Caco-2 (cell line): ENCODE results near the gene PHF20. TPM values are rescaled to one million over a fixed set of nuclear protein-coding genes. Genes with fewer than 3 reads are reported as not detected.

ENCODE experiments used
- BruUV-seq: library from RNA; stranded (reverse); fragments of 400-500 nt; replicated peaks from 2 replicates; lab custom pipeline; 2021; lab: Mats Ljungman, UMichigan
- CTCF ChIA-PET: fragments of 300-600 bp; sonication (Branson Sonifier 250); formaldehyde crosslinking; loops from one replicate; lab custom pipeline; 2022; ENCODE audit warnings: antibody characterized with exemption; lab: Charles Lee
- POLR2A ChIA-PET: fragments of 300-600 bp; sonication (Branson Sonifier 250); formaldehyde crosslinking; loops from one replicate; lab custom pipeline; 2022; ENCODE audit warnings: antibody characterized with exemption; lab: Charles Lee
- DNase-seq, 2 experiments: peaks; one replicate each; pipeline versions ENCODE4 v3.0.0 to v3.0.0-alpha.2; 2020 to 2022
- H3K27me3 ChIP-seq: replicated peaks from 2 replicates; pipeline ENCODE4 v1.6.0; 2011; ENCODE audit warnings: low read length; ENCODE audit not compliant: control insufficient read depth, insufficient read depth
- H3K36me3 ChIP-seq: 2 replicates; pipeline ENCODE4 v1.5.1; 2011; ENCODE audit warnings: low read length; ENCODE audit not compliant: control insufficient read depth, insufficient read depth
- H3K4me1 ChIP-seq: fragments of 250-450 bp; sonication (Bioruptor Pico); 2 replicates; pipeline ENCODE4 v1.5.1; 2020; ENCODE audit warnings: mild to moderate bottlenecking
- H3K4me3 ChIP-seq: 2 replicates; pipeline ENCODE4 v1.5.1; 2011; ENCODE audit warnings: low read depth, mild to moderate bottlenecking, control low read depth, low read length
- H3K9me3 ChIP-seq: fragments of 250-450 bp; sonication (Bioruptor Pico); 2 replicates; pipeline ENCODE4 v1.5.1; 2020; ENCODE audit warnings: mild to moderate bottlenecking, moderate library complexity
- H3K27ac Mint-ChIP-seq: one replicate; pipeline ENCODE4 v1.8.0; 2022; ENCODE audit warnings: mixed read lengths; ENCODE audit not compliant: unreplicated experiment
- H3K27me3 Mint-ChIP-seq: one replicate; pipeline ENCODE4 v1.8.0; 2022; ENCODE audit warnings: mixed read lengths; ENCODE audit not compliant: insufficient read depth, unreplicated experiment
- H3K36me3 Mint-ChIP-seq: one replicate; pipeline ENCODE4 v1.8.0; 2022; ENCODE audit warnings: mild to moderate bottlenecking, mixed read lengths; ENCODE audit not compliant: insufficient read depth, unreplicated experiment
- H3K4me1 Mint-ChIP-seq: one replicate; pipeline ENCODE4 v1.8.0; 2022; ENCODE audit warnings: low read depth, mixed read lengths; ENCODE audit not compliant: unreplicated experiment
- H3K4me3 Mint-ChIP-seq: one replicate; pipeline ENCODE4 v1.8.0; 2022; ENCODE audit warnings: mild to moderate bottlenecking, moderate library complexity, mixed read lengths; ENCODE audit not compliant: unreplicated experiment
- H3K9me3 Mint-ChIP-seq: one replicate; pipeline ENCODE4 v1.8.0; 2022; ENCODE audit warnings: mixed read lengths; ENCODE audit not compliant: unreplicated experiment
- intact Hi-C: fragments of 100-400 bp; cut with micrococcal nuclease; formaldehyde crosslinking; loops from one replicate; pipeline ENCODE4 v1.10.0; 2022; ENCODE audit not compliant: unreplicated experiment
- total RNA-seq: library from RNA; stranded (reverse); gene quantifications from 2 replicates; pipeline ENCODE4 v1.2.3, GENCODE V29; 2022
- TF ChIP-seq, protein P1 (sequence below), 2 experiments: fragments of 200-600 bp in 1 of 2; IDR thresholded peaks; 1 replicate in 1 of 2; 2 replicates in 1 of 2; pipeline versions ENCODE4 v1.5.1 to v1.8.0; 2011 to 2022; ENCODE audit warnings: antibody characterized with exemption in 1 of 2, control low read depth in 1 of 2, inconsistent platforms in 1 of 2, low read depth in 1 of 2, low read length in 1 of 2, mild to moderate bottlenecking in 1 of 2, moderate library complexity in 1 of 2; ENCODE audit not compliant: insufficient read depth in 1 of 2, severe bottlenecking in 1 of 2, unreplicated experiment in 1 of 2

PHF20 gene
- total RNA-seq, 1 experiment from 2014 or later: 109 TPM

DNA sequence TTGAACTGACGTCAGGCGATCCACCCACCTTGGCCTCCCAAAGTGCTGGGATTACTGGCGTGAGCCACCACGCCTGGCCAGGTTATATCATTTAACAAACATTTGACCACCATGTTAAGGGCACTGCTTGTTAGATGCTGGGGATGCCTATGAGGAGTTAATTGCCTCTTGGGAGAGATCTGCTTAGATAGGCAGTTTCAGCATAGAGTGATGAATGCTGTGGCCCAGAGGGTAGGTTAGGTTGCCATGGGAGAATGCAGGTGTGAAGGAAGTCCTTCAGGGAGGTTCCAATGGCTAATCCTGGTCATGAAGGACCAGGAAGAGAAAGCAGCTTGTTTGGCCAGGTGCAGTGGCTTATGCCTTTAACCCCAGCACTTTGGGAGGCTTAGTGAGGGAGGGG is 17.0 kb downstream of the PHF20 start:
- no peaks in the 10 kb centered on the region for H3K27me3 Mint-ChIP-seq
- no peak for DNase-seq
- H3K4me3 Mint-ChIP-seq: no peak overlapping the region
- H3K4me1 ChIP-seq: no peaks in the 10 kb centered on the region
- no peaks in the 10 kb centered on the region for H3K27me3 ChIP-seq
- BruUV-seq: no TSS peak
- no peaks in the 10 kb centered on the region for H3K9me3 Mint-ChIP-seq
- no peak overlapping the region for H3K4me3 ChIP-seq
- H3K36me3 ChIP-seq: no peaks in the 10 kb centered on the region
- peaks cover 13% of the 10 kb centered on the region for H3K4me1 Mint-ChIP-seq
- TF ChIP-seq, protein P1, sequence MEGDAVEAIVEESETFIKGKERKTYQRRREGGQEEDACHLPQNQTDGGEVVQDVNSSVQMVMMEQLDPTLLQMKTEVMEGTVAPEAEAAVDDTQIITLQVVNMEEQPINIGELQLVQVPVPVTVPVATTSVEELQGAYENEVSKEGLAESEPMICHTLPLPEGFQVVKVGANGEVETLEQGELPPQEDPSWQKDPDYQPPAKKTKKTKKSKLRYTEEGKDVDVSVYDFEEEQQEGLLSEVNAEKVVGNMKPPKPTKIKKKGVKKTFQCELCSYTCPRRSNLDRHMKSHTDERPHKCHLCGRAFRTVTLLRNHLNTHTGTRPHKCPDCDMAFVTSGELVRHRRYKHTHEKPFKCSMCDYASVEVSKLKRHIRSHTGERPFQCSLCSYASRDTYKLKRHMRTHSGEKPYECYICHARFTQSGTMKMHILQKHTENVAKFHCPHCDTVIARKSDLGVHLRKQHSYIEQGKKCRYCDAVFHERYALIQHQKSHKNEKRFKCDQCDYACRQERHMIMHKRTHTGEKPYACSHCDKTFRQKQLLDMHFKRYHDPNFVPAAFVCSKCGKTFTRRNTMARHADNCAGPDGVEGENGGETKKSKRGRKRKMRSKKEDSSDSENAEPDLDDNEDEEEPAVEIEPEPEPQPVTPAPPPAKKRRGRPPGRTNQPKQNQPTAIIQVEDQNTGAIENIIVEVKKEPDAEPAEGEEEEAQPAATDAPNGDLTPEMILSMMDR (IDR thresholded peaks at IDR 0.05; ENCODE audit: insufficient read depth in 1 of 2, low read depth in 1 of 2, low read length in 1 of 2, severe bottlenecking in 1 of 2, unreplicated experiment in 1 of 2): no peak
- no peak overlapping the region for H3K27ac Mint-ChIP-seq
- POLR2A ChIA-PET: interaction anchor here (0.9 kb wide), 1 partner anchor 47 kb away, joined by 4 read pairs; the partner anchor contains the start of gene RBM39
- intact Hi-C loops: no loop called here
- H3K9me3 ChIP-seq: no peaks in the 10 kb centered on the region
- CTCF ChIA-PET: interaction anchor here (1.3 kb wide), 1 partner anchor 95 kb away, joined by 7 read pairs; no protein-coding TSS in a partner anchor
- H3K36me3 Mint-ChIP-seq: peaks cover 73% of the 10 kb centered on the region

DNA sequence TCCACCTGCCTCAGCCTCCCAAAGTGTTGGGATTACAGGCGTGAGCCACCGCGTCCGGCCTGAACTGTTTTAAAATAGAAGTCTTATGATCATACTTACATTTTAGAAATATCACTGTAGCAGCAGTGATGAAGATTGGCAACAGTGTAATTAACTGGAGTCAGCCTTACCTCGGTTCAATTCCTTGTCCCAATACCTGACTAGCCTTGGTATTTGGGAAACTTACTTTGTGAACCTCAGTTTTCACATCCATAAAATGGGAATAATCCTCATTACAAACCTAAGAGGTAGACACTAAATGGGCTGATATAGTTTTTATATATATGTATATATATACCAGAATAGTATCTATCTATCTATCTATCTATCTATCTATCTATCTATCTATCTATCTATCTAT is 19.3 kb downstream of the PHF20 start:
- H3K27me3 Mint-ChIP-seq: no peaks in the 10 kb centered on the region
- Histone ChIP-seq H3K27me3 (no peaks in the 10 kb centered on the region), H3K9me3 (no peaks in the 10 kb centered on the region), H3K36me3 (no peaks in the 10 kb centered on the region), H3K4me3 (no peak overlapping the region), H3K4me1 (no peaks in the 10 kb centered on the region)
- DNase-seq: no peak
- POLR2A ChIA-PET: interaction anchor here (1.6 kb wide), 1 partner anchor 49 kb away, joined by 16 read pairs; the partner anchor contains the start of gene RBM39
- H3K36me3 Mint-ChIP-seq: peaks cover 61% of the 10 kb centered on the region
- no TSS peak for BruUV-seq
- no peak overlapping the region for H3K27ac Mint-ChIP-seq
- intact Hi-C loops: no loop called here
- TF ChIP-seq, protein P1 (IDR thresholded peaks at IDR 0.05; ENCODE audit: insufficient read depth in 1 of 2, low read depth in 1 of 2, low read length in 1 of 2, severe bottlenecking in 1 of 2, unreplicated experiment in 1 of 2): no peak
- CTCF ChIA-PET: no interaction called here
- peaks cover 13% of the 10 kb centered on the region for H3K4me1 Mint-ChIP-seq
- H3K9me3 Mint-ChIP-seq: no peaks in the 10 kb centered on the region
- H3K4me3 Mint-ChIP-seq: no peak overlapping the region

DNA sequence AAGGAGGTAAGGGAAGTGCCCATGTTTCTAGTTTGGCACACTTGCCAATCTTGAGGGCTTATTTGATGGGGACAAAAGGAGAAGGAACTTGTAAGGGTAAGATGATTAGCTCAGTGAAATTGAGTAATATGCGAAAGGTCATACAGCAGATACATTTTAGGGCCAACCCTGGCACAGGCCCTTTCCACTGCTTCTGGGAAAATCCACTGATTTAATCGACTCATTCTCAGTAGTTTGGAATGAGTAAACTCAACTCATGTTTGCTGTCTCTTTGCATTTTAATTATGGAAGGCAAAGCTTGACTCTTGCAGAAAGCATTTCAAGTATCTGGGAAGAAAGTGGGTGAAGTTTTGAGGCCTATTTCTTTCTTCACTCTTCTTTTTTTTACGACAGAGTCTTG is 20.0 kb downstream of the PHF20 start:
- no peak overlapping the region for H3K4me3 ChIP-seq
- H3K4me1 ChIP-seq: no peaks in the 10 kb centered on the region
- no peak overlapping the region for H3K4me3 Mint-ChIP-seq
- H3K4me1 Mint-ChIP-seq: peaks cover 10% of the 10 kb centered on the region
- H3K27me3 ChIP-seq: no peaks in the 10 kb centered on the region
- no TSS peak for BruUV-seq
- H3K9me3 ChIP-seq: no peaks in the 10 kb centered on the region
- no peak for DNase-seq
- TF ChIP-seq, protein P1 (IDR thresholded peaks at IDR 0.05; ENCODE audit: insufficient read depth in 1 of 2, low read depth in 1 of 2, low read length in 1 of 2, severe bottlenecking in 1 of 2, unreplicated experiment in 1 of 2): no peak
- no peaks in the 10 kb centered on the region for H3K36me3 ChIP-seq
- ChIA-PET CTCF (no interaction called here), POLR2A (interaction anchor here (0.7 to 1.6 kb wide), 2 partner anchors 50 to 62 kb away, joined by 3 to 16 read pairs; partner anchors contain the start of gene RBM39)
- intact Hi-C loops: no loop called here
- H3K27ac Mint-ChIP-seq: peak overlapping the region; percentile 1
- no peaks in the 10 kb centered on the region for H3K27me3 Mint-ChIP-seq
- H3K9me3 Mint-ChIP-seq: no peaks in the 10 kb centered on the region
- H3K36me3 Mint-ChIP-seq: peaks cover 54% of the 10 kb centered on the region
